ENCODE data around the gene CDA. TPM values are rescaled to one million over a fixed set of nuclear protein-coding genes. Genes with fewer than 3 reads are reported as not detected.
A peak's percentile ranks its signal among the peaks of the same experiment; 100 is the strongest.

CDA gene
- total RNA-seq, 2 experiments from 2014 or later = 0.38 to 0.50 TPM

GRCh38 chr1:20626098-20626427 is 37.2 kb downstream of the CDA start:
- no peaks in the 10 kb centered on the region for H3K36me3 Mint-ChIP-seq (ENCODE audit: low read depth)
- no peaks in the 10 kb centered on the region for H3K36me3 ChIP-seq (ENCODE audit: insufficient read depth, low read length)
- ChIA-PET POLR2A (no interaction called here), CTCF (interaction anchor here (0.6 kb wide), 1 partner anchor 78 kb away, joined by 3 read pairs; no protein-coding TSS in a partner anchor)
- no peak overlapping the region for H3K4me3 ChIP-seq (ENCODE audit: low read length)
- no peaks in the 10 kb centered on the region for H3K4me1 ChIP-seq (ENCODE audit: insufficient read depth, low read length)
- no peak overlapping the region for H3K27ac Mint-ChIP-seq
- no peaks in the 10 kb centered on the region for H3K9me3 Mint-ChIP-seq
- peaks cover 0 to under 1% of the 10 kb centered on the region in 2 experiments for H3K27me3 ChIP-seq (ENCODE audit: control insufficient read depth in 1 of 2, insufficient read depth in 2 of 2, low read length in 2 of 2)
- peaks cover 33% of the 10 kb centered on the region for H3K27me3 Mint-ChIP-seq
- intact Hi-C loops (cut with DNase I, micrococcal nuclease) = no loop called here
- H3K27ac ChIP-seq (ENCODE audit: low read depth in 1 of 2, low read length in 2 of 2) = no peak overlapping the region
- H3K4me1 Mint-ChIP-seq (ENCODE audit: low read depth) = no peaks in the 10 kb centered on the region
- DNase-seq (no peak), ATAC-seq (ENCODE audit: poor library complexity) (no peak)
- H3K9me3 ChIP-seq (ENCODE audit: control insufficient read depth in 1 of 2, insufficient read depth in 1 of 2, low read length in 2 of 2) = no peaks in the 10 kb centered on the region
- no peak overlapping the region for H3K4me3 Mint-ChIP-seq
- TF ChIP-seq, protein P1, sequence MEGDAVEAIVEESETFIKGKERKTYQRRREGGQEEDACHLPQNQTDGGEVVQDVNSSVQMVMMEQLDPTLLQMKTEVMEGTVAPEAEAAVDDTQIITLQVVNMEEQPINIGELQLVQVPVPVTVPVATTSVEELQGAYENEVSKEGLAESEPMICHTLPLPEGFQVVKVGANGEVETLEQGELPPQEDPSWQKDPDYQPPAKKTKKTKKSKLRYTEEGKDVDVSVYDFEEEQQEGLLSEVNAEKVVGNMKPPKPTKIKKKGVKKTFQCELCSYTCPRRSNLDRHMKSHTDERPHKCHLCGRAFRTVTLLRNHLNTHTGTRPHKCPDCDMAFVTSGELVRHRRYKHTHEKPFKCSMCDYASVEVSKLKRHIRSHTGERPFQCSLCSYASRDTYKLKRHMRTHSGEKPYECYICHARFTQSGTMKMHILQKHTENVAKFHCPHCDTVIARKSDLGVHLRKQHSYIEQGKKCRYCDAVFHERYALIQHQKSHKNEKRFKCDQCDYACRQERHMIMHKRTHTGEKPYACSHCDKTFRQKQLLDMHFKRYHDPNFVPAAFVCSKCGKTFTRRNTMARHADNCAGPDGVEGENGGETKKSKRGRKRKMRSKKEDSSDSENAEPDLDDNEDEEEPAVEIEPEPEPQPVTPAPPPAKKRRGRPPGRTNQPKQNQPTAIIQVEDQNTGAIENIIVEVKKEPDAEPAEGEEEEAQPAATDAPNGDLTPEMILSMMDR (IDR thresholded peaks at IDR 0.05) = no peak

DNA sequence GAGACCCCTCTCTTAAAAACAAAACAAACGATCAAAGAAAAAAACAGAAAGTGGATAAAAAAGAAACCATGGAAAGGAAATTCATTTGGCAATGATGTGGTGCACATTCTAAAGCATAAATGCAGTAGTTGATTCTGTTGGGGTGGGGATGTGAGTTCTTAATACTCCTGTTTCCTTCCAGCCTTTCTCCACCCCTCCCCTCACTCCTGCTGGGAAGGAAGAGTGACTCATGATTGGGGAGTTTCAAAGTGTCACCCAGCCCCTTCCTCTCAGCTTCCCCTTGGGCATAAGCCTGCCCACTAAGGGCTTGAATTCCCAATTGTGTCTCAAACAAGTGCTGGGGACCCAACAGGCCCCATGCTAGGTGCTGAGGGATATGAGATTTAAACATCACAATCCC is 37.6 kb downstream of the CDA start:
- Mint-ChIP-seq H3K27me3 (peaks cover 33% of the 10 kb centered on the region), H3K36me3 (ENCODE audit: low read depth) (no peaks in the 10 kb centered on the region), H3K27ac (no peak overlapping the region), H3K4me3 (no peak overlapping the region), H3K4me1 (ENCODE audit: low read depth) (no peaks in the 10 kb centered on the region), H3K9me3 (no peaks in the 10 kb centered on the region)
- H3K27me3 ChIP-seq (ENCODE audit: control insufficient read depth in 1 of 2, insufficient read depth in 2 of 2, low read length in 2 of 2) = peaks cover 0 to 3% of the 10 kb centered on the region in 2 experiments
- no peaks in the 10 kb centered on the region for H3K4me1 ChIP-seq (ENCODE audit: insufficient read depth, low read length)
- no peak overlapping the region for H3K27ac ChIP-seq (ENCODE audit: low read depth in 1 of 2, low read length in 2 of 2)
- no peak overlapping the region for H3K4me3 ChIP-seq (ENCODE audit: low read length)
- H3K9me3 ChIP-seq (ENCODE audit: control insufficient read depth in 1 of 2, insufficient read depth in 1 of 2, low read length in 2 of 2) = no peaks in the 10 kb centered on the region
- intact Hi-C loops (cut with DNase I, micrococcal nuclease) = no loop called here
- POLR2A ChIA-PET = no interaction called here
- ATAC-seq (ENCODE audit: poor library complexity) (no peak), DNase-seq (no peak)
- no peaks in the 10 kb centered on the region for H3K36me3 ChIP-seq (ENCODE audit: insufficient read depth, low read length)
- CTCF ChIA-PET = no interaction called here
- TF ChIP-seq, protein P1 (IDR thresholded peaks at IDR 0.05) = no peak

DNA sequence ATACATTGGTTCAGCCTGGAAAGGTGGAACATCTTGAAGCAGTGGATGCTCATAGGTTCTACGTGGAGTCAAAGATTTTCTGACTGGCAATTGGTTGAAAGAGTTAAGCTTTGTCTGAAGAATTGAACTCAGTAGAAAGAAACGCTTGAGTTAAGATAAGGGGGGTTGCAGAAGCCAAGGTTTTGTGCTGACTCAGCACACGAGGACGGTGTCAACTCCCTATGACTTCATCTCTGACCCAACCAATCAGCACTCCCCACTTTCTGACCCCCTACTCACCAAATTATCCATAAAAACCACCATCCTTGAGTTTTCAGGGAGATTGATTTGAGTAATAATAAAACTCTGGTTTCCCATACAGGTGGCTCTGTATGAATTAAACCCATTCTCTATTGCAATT is 41.8 kb downstream of the CDA start:
- peaks cover 24% of the 10 kb centered on the region for H3K27me3 Mint-ChIP-seq
- Histone ChIP-seq H3K9me3 (ENCODE audit: control insufficient read depth in 1 of 2, insufficient read depth in 1 of 2, low read length in 2 of 2) (no peaks in the 10 kb centered on the region), H3K4me1 (ENCODE audit: insufficient read depth, low read length) (peaks cover 18% of the 10 kb centered on the region), H3K27ac (ENCODE audit: low read depth in 1 of 2, low read length in 2 of 2) (no peak overlapping the region), H3K4me3 (ENCODE audit: low read length) (no peak overlapping the region), H3K36me3 (ENCODE audit: insufficient read depth, low read length) (no peaks in the 10 kb centered on the region), H3K27me3 (ENCODE audit: control insufficient read depth in 1 of 2, insufficient read depth in 2 of 2, low read length in 2 of 2) (peaks cover 0 to 3% of the 10 kb centered on the region in 2 experiments)
- POLR2A ChIA-PET = no interaction called here
- CTCF ChIA-PET = no interaction called here
- H3K9me3 Mint-ChIP-seq = no peaks in the 10 kb centered on the region
- peaks cover 8% of the 10 kb centered on the region for H3K36me3 Mint-ChIP-seq (ENCODE audit: low read depth)
- DNase-seq (no peak), ATAC-seq (ENCODE audit: poor library complexity) (no peak)
- intact Hi-C loops (cut with DNase I, micrococcal nuclease) = loop anchor here (5.0 to 10.0 kb wide), 2 partner anchors 716 to 748 kb away; partner anchors contain the start of gene OTUD3 (in 1 of the 2)
- H3K27ac Mint-ChIP-seq = no peak overlapping the region
- TF ChIP-seq, protein P1 (IDR thresholded peaks at IDR 0.05) = no peak
- H3K4me3 Mint-ChIP-seq = peak overlapping the region; percentile 54
- peaks cover 12% of the 10 kb centered on the region for H3K4me1 Mint-ChIP-seq (ENCODE audit: low read depth)
